ENCODE measurements around the gene DLST. TPM values are rescaled to one million over a fixed set of nuclear protein-coding genes. Genes with fewer than 3 reads are reported as not detected.

Gene DLST
- total RNA-seq = 50.0 and 63.7 TPM in 2 replicates

DNA sequence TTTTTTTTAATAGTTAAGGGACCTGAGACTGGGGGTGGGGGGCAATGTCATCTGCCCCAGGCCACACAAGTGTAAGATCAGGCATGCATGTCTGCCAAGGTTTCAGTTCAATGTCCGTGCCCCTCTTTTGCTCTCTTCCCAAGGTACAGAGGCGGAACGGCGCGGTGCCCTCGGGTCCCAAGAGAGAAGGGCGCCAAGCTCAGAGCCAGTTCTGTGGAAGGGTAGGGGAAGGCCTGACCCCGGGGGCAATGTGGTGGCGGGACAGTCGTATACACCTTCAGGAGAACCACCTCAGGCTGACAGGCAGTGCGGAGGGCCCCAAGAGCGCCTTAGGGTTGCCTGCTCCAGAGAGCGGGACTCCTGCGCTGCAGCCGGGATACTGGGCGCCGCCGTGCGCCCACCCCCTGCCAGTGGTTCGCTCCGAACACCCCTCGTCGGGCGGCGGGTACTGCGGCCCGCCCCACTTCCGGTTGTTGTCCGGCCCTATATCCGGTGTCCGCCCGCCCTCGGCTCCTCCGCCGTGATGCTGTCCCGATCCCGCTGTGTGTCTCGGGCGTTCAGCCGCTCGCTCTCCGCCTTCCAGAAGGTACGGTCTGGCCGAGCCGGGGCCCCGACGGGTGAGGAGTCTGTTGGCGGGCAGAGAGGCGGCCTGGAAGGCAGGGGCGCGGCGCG is at the start of gene DLST:
Gene DLST, plus strand, starts transcription at position 486 of the 672 bp plus-strand sequence. Its CDS starts 38 bp downstream, at position 524.

DNA sequence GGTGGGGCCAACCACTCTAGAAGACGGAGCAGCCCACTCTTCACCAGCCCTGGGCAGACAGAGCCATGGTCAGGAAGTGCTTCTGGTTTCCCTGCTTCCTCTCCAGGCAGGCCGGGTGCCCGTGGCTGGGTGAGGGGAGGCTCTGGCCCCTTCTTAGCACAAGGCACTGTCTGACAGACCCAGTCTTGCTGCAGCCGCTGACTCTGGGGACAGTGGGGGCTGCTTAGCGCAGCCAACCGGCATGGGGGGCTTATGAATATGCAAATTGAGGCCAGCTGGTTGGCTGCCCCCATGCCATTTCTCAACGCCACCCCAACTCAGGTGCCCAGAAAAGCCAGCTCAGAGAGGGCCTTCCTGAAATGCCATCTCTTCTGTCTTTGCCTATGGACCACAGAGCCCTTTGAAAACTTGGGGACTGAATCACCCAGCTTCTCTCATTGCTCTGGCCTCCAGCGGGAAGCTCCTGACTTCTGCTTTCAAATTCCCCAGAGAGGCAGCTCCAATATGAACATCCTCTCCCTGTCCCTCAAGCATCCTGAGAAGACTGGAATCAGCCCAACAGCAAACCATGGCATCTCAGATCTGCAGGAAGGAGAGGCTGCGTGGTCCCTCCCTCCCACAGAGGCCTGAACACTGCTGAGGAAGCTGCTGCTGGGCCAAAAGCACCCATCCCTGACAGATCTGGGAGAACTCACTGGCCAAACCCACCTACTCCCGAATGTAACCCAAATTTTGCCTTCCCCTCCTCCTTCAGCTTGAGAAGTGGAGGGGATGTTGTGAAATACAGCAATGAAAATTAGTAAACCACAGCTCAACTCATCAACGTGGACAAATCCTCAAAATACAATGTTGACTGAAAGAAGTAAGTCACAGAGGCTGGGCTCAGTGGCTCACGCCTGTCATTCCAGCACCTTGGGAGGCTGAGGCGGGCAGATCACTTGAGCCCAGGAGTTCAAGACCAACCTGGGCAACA is 5.5 kb upstream of the DLST start, which contains the start of gene PROX2:
Gene PROX2, minus strand, starts transcription at position 205 of the 973 bp plus-strand sequence. CDS start 12,311 bp downstream, outside the sequence.

DNA sequence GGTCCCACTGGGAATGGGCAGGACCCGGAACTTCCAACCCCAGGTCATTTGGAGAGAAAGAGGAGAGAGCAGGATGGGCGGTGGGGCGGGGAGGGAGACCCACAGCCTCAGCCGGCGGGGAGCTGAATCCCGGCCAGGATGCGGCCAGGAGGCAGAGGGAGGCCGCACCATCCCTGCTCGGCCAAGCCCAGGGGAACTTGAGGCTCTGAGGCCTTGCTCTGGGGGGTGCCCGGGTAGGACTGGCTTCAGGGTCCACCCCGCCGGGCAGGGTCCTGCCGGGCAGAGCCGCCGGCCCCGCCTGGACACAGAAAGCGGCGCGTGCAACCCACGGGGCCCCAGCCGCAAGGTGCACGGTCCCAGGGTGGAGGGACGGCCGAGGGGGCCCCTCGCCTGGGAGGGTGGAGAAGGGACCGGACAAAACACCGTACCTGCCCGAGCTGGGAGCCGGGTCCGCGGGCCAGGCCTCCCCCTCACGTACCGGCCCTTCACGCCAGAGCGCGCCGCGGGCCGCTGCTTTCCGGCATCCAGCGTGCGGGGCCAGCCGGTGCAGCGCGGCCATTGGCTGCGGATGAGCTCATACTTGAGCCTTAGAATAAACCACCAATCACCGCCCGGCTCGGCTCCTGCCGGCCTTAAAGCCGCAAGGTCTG is 41.2 kb downstream of the DLST start, which contains the start of gene RPS6KL1:
Gene RPS6KL1, minus strand, starts transcription at position 509 of the 650 bp plus-strand sequence. CDS start 1,719 bp downstream, outside the sequence.

Other genes with a start within 250 kb of the DLST start
- gene AREL1, start 168.8 kb upstream of the DLST start, total RNA-seq = 26.6 and 29.6 TPM in 2 replicates
- gene FCF1, start 168.8 kb upstream of the DLST start, total RNA-seq = 26.3 and 27.1 TPM in 2 replicates
- gene YLPM1, start 118.6 kb upstream of the DLST start, total RNA-seq = 24.3 and 43.1 TPM in 2 replicates
- not detected in 2 replicates for gene PROX2, start 5.8 kb upstream of the DLST start, total RNA-seq
- 6.1 and 11.8 TPM in 2 replicates for gene RPS6KL1, start 41.3 kb downstream of the DLST start, total RNA-seq
- gene PGF, start 73.7 kb downstream of the DLST start, total RNA-seq = 285 and 395 TPM in 2 replicates
- gene EIF2B2, start 121.0 kb downstream of the DLST start, total RNA-seq = 160 and 165 TPM in 2 replicates
- gene MLH3, start 169.6 kb downstream of the DLST start, total RNA-seq = 12.8 and 21.7 TPM in 2 replicates
- 8.4 and 10.8 TPM in 2 replicates for gene ACYP1, start 182.1 kb downstream of the DLST start, total RNA-seq
- gene ZC2HC1C, start 187.7 kb downstream of the DLST start, total RNA-seq = 0.90 and 0.94 TPM in 2 replicates
- 31.2 and 70.6 TPM in 2 replicates for gene NEK9, start 245.1 kb downstream of the DLST start, total RNA-seq